Measurements from ENCODE around the gene GALNT14.

GALNT14 gene

GRCh38 chr2:30903326-30903725 lies 234.9 kb downstream of the GALNT14 start:
- no peaks in the 10 kb centered on the region for H3K9me3 ChIP-seq (ENCODE audit: insufficient read depth, low read length, severe bottlenecking)
- no peaks in the 10 kb centered on the region for H3K4me1 ChIP-seq (ENCODE audit: insufficient read depth, low read length)
- no peaks in the 10 kb centered on the region for H3K27me3 ChIP-seq (ENCODE audit: insufficient read depth, low read length, poor library complexity)

GRCh38 chr2:30900381-30900780 lies 237.9 kb downstream of the GALNT14 start:
- no peak overlapping the region for H3K27ac ChIP-seq (ENCODE audit: low read length)

More at GRCh38 chr2:30903326-30903725, 234.9 kb downstream of the GALNT14 start:
- Histone ChIP-seq H3K27ac (ENCODE audit: low read length) (no peak overlapping the region), H4K20me1 (ENCODE audit: insufficient read depth, low read length) (no peaks in the 10 kb centered on the region), H2AFZ (ENCODE audit: low read depth, low read length) (no peak overlapping the region), H3K79me2 (ENCODE audit: insufficient read depth, low read length) (no peaks in the 10 kb centered on the region), H3K36me3 (ENCODE audit: insufficient read depth, low read length) (no peaks in the 10 kb centered on the region), H3K9ac (ENCODE audit: low read depth, low read length) (no peak overlapping the region), H3K4me2 (ENCODE audit: insufficient read depth, low read length) (no peak overlapping the region), H3K4me3 (ENCODE audit: low read depth in 1 of 2, low read length in 2 of 2) (no peak overlapping the region)
- TF ChIP-seq, protein P1, sequence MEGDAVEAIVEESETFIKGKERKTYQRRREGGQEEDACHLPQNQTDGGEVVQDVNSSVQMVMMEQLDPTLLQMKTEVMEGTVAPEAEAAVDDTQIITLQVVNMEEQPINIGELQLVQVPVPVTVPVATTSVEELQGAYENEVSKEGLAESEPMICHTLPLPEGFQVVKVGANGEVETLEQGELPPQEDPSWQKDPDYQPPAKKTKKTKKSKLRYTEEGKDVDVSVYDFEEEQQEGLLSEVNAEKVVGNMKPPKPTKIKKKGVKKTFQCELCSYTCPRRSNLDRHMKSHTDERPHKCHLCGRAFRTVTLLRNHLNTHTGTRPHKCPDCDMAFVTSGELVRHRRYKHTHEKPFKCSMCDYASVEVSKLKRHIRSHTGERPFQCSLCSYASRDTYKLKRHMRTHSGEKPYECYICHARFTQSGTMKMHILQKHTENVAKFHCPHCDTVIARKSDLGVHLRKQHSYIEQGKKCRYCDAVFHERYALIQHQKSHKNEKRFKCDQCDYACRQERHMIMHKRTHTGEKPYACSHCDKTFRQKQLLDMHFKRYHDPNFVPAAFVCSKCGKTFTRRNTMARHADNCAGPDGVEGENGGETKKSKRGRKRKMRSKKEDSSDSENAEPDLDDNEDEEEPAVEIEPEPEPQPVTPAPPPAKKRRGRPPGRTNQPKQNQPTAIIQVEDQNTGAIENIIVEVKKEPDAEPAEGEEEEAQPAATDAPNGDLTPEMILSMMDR (IDR thresholded peaks at IDR 0.05; ENCODE audit: borderline replicate concordance, extremely low read depth, low read length, poor library complexity, severe bottlenecking) = no peak
- no peak for TF ChIP-seq EZH2 (IDR thresholded peaks at IDR 0.05; ENCODE audit: borderline replicate concordance, low read depth, low read length, severe bottlenecking)
- DNase-seq = no peak
- ATAC-seq (ENCODE audit: insufficient read depth, low read depth) = no peak

DNA sequence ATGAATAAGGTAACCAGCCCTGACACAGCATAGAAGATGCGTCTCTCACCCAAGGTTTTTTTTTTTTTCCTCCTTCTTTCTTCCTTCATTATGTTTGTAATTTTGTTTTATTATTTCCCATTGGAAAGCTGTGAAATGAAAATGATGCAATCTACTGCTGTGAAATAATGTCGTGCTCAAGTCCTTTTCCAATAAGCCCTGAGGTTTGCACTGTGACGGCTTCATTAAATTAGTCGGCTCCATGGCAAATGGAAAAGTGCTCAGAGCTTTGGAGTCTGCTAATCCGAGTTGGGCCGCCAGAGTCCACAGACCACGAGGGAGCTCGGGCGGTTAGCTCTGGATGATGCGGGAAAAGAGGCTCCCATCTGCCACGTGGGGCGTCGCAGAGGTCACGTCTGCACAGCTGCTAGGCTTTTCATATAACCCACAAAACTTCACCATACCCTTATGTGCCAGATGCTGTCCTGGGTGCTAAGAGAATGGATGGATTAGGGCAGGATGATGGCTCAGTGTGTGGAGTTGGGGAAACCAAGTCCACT lies 238.7 kb downstream of the GALNT14 start:
- Histone ChIP-seq H3K27me3 (ENCODE audit: insufficient read depth, low read length, poor library complexity) (no peaks in the 10 kb centered on the region), H3K4me1 (ENCODE audit: insufficient read depth, low read length) (peaks cover 3% of the 10 kb centered on the region; the same call in 1 of the 2 replicates), H3K27ac (ENCODE audit: low read length) (no peak overlapping the region), H3K9ac (ENCODE audit: low read depth, low read length) (no peak overlapping the region), H4K20me1 (ENCODE audit: insufficient read depth, low read length) (no peaks in the 10 kb centered on the region), H2AFZ (ENCODE audit: low read depth, low read length) (no peak overlapping the region), H3K4me3 (ENCODE audit: low read depth in 1 of 2, low read length in 2 of 2) (no peak overlapping the region), H3K79me2 (ENCODE audit: insufficient read depth, low read length) (no peaks in the 10 kb centered on the region), H3K36me3 (ENCODE audit: insufficient read depth, low read length) (no peaks in the 10 kb centered on the region), H3K4me2 (ENCODE audit: insufficient read depth, low read length) (no peak overlapping the region), H3K9me3 (ENCODE audit: insufficient read depth, low read length, severe bottlenecking) (no peaks in the 10 kb centered on the region)
- ATAC-seq (ENCODE audit: insufficient read depth, low read depth) (no peak), DNase-seq (no peak)
- TF ChIP-seq, protein P1 (IDR thresholded peaks at IDR 0.05; ENCODE audit: borderline replicate concordance, extremely low read depth, low read length, poor library complexity, severe bottlenecking) = no peak
- TF ChIP-seq EZH2 (IDR thresholded peaks at IDR 0.05; ENCODE audit: borderline replicate concordance, low read depth, low read length, severe bottlenecking) = no peak

More at GRCh38 chr2:30900381-30900780, 237.9 kb downstream of the GALNT14 start:
- Histone ChIP-seq H4K20me1 (ENCODE audit: insufficient read depth, low read length) (no peaks in the 10 kb centered on the region), H3K27me3 (ENCODE audit: insufficient read depth, low read length, poor library complexity) (no peaks in the 10 kb centered on the region), H3K4me2 (ENCODE audit: insufficient read depth, low read length) (no peak overlapping the region), H3K9ac (ENCODE audit: low read depth, low read length) (no peak overlapping the region), H3K79me2 (ENCODE audit: insufficient read depth, low read length) (no peaks in the 10 kb centered on the region), H3K4me3 (ENCODE audit: low read depth in 1 of 2, low read length in 2 of 2) (no peak overlapping the region), H3K9me3 (ENCODE audit: insufficient read depth, low read length, severe bottlenecking) (no peaks in the 10 kb centered on the region), H3K36me3 (ENCODE audit: insufficient read depth, low read length) (no peaks in the 10 kb centered on the region), H2AFZ (ENCODE audit: low read depth, low read length) (no peak overlapping the region), H3K4me1 (ENCODE audit: insufficient read depth, low read length) (no peaks in the 10 kb centered on the region)
- ATAC-seq (ENCODE audit: insufficient read depth, low read depth) = no peak
- no peak for DNase-seq
- TF ChIP-seq, protein P1 (IDR thresholded peaks at IDR 0.05; ENCODE audit: borderline replicate concordance, extremely low read depth, low read length, poor library complexity, severe bottlenecking) = no peak
- no peak for TF ChIP-seq EZH2 (IDR thresholded peaks at IDR 0.05; ENCODE audit: borderline replicate concordance, low read depth, low read length, severe bottlenecking)
